Kidney epithelial cell (primary cell): ENCODE measurements around the gene ARHGAP27. TPM values are rescaled to one million over a fixed set of nuclear protein-coding genes. Genes with fewer than 3 reads are reported as not detected.

Experiments
- DNase-seq: peaks from one replicate; pipeline ENCODE4 v3.0.0-alpha.2; 2010; ENCODE audit warnings: low read depth
- H3K27me3 ChIP-seq: 2 replicates; pipeline ENCODE4 v1.6.0; 2011; ENCODE audit warnings: low read length; ENCODE audit not compliant: control insufficient read depth, insufficient read depth
- H3K36me3 ChIP-seq: 2 replicates; pipeline ENCODE4 v1.5.1; 2011; ENCODE audit warnings: low read length; ENCODE audit not compliant: control insufficient read depth, insufficient read depth
- H3K4me3 ChIP-seq: 2 replicates; pipeline ENCODE4 v1.5.1; 2011; ENCODE audit warnings: low read depth, mild to moderate bottlenecking, control low read depth, low read length
- CTCF ChIP-seq: IDR thresholded peaks from 2 replicates; pipeline ENCODE4 v1.5.1; 2011; ENCODE audit warnings: mild to moderate bottlenecking, moderate library complexity, low read length, control low read depth, inconsistent platforms; ENCODE audit not compliant: insufficient read depth, poor library complexity, severe bottlenecking
- total RNA-seq: library from RNA; depleted of rRNA; stranded (reverse); fragments of >200 nt; gene quantifications from 2 replicates; pipeline ENCODE4 v1.2.3, GENCODE V29; 2015

ARHGAP27 gene
- total RNA-seq, 1 donor from 2014 or later, result 36.4 TPM

GRCh38 chr17:45355087-45355486 lies 77.6 kb downstream of the ARHGAP27 start:
- Histone ChIP-seq H3K36me3 (peaks cover 1% of the 10 kb centered on the region), H3K4me3 (no peak overlapping the region), H3K27me3 (no peaks in the 10 kb centered on the region)
- no peak for DNase-seq
- TF ChIP-seq CTCF, result no peak

GRCh38 chr17:45353043-45353442 lies 79.6 kb downstream of the ARHGAP27 start:
- no peak for TF ChIP-seq CTCF
- H3K4me3 ChIP-seq, result no peak overlapping the region
- H3K36me3 ChIP-seq, result peaks cover 1% of the 10 kb centered on the region
- no peak for DNase-seq
- no peaks in the 10 kb centered on the region for H3K27me3 ChIP-seq

GRCh38 chr17:45351831-45352230 lies 80.8 kb downstream of the ARHGAP27 start:
- no peak for TF ChIP-seq CTCF
- Histone ChIP-seq H3K36me3 (peaks cover 1% of the 10 kb centered on the region), H3K27me3 (no peaks in the 10 kb centered on the region), H3K4me3 (no peak overlapping the region)
- no peak for DNase-seq

- no peak overlapping the region for H3K4me3 ChIP-seq
- no peak for TF ChIP-seq CTCF
- H3K36me3 ChIP-seq, result no peaks in the 10 kb centered on the region
- DNase-seq, result no peak
- no peaks in the 10 kb centered on the region for H3K27me3 ChIP-seq
Observed at GRCh38 chr17:45347444-45347843, 85.2 kb downstream of the ARHGAP27 start.

- Histone ChIP-seq H3K4me3 (no peak overlapping the region), H3K27me3 (no peaks in the 10 kb centered on the region), H3K36me3 (no peaks in the 10 kb centered on the region)
- TF ChIP-seq CTCF, result no peak
- no peak for DNase-seq
Observed at GRCh38 chr17:45346216-45347015, 86.3 kb downstream of the ARHGAP27 start.
